Activated CD4-positive, alpha-beta T cell treated with anti-CD3 and anti-CD28 coated beads, Interleukin-2, amount 10 ng/mL, durations not matched to agents 7 days and 5 days (primary cell): ENCODE data around the gene PCBP2. TPM values are rescaled to one million over a fixed set of nuclear protein-coding genes. Genes with fewer than 3 reads are reported as not detected.
"Not testable (repeated sequence)": the region's sequence is repeated elsewhere in the genome, so short reads cannot be mapped to it uniquely, and the experiment has no call there.

ENCODE experiments used
- CTCF ChIA-PET: fragments of 350-600 bp; sonication (Branson Sonifier 250); formaldehyde crosslinking; loops from one replicate; lab custom pipeline; 2021; ENCODE audit warnings: antibody characterized with exemption; lab: Charles Lee
- POLR2A ChIA-PET: fragments of 350-600 bp; sonication (Branson Sonifier 250); formaldehyde crosslinking; loops from one replicate; lab custom pipeline; 2021; ENCODE audit warnings: antibody characterized with exemption; lab: Charles Lee
- DNase-seq: peaks from one replicate; pipeline ENCODE4 v3.0.0-alpha.2; 2020
- H3K27ac Mint-ChIP-seq: one replicate; pipeline ENCODE4 v1.8.0; 2021; ENCODE audit warnings: mild to moderate bottlenecking, moderate library complexity, mixed read lengths
- H3K27me3 Mint-ChIP-seq: one replicate; pipeline ENCODE4 v1.8.0; 2021; ENCODE audit warnings: mixed read lengths
- H3K36me3 Mint-ChIP-seq: one replicate; pipeline ENCODE4 v1.8.0; 2021; ENCODE audit warnings: low read depth, mixed read lengths
- H3K4me1 Mint-ChIP-seq: one replicate; pipeline ENCODE4 v1.8.0; 2021; ENCODE audit warnings: mixed read lengths
- H3K4me3 Mint-ChIP-seq: one replicate; pipeline ENCODE4 v1.8.0; 2021; ENCODE audit warnings: mild to moderate bottlenecking, moderate library complexity, mixed read lengths
- H3K9me3 Mint-ChIP-seq: one replicate; pipeline ENCODE4 v1.8.0; 2021; ENCODE audit warnings: mixed read lengths
- total RNA-seq, 2 experiments: library from RNA; stranded (reverse); gene quantifications; one replicate each; pipeline ENCODE4 v1.2.3, GENCODE V29; 2021

PCBP2 gene
- 100 to 1,000 TPM; 882 to 943 TPM for total RNA-seq

DNA sequence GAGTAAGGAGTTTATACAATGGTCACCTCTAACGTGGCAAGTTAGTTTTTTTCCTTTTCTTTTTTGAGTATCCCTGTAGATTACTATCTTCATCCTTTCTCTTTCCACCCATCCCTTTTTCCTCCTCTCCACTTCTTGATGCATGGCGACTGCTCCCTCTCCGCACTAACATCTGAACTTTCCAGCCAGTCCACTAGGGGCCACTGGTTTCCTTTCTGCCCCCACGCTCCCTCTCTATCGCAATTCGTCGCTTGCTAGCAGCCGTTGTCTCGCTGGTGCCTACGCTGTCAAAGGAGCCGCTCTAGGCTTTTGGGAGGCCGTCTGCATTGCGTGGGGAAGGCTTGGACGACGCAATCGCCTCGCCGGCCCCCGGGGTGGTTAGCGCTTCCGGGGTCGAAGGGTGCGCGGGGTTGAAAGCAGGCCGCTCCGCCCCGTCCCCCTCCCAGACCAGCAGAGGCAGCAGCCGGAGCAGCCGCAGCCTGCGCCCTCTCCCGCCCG lies at the start of gene PCBP2:
PCBP2 (plus strand) TSS at position 442 of the 498 bp plus-strand sequence. CDS start 2,699 bp downstream, outside the sequence.
- H3K27me3 Mint-ChIP-seq, result no peaks in the 10 kb centered on the region
- peaks cover 50% of the 10 kb centered on the region for H3K36me3 Mint-ChIP-seq
- peak within 1 kb of the TSS; percentile 100 for H3K4me3 Mint-ChIP-seq
- H3K9me3 Mint-ChIP-seq, result no peaks in the 10 kb centered on the region
- H3K4me1 Mint-ChIP-seq, result peaks cover 37% of the 10 kb centered on the region
- CTCF ChIA-PET, result interaction anchor here (0.7 kb wide), 2 partner anchors 9 to 391 kb away, joined by 3 read pairs; no protein-coding TSS in a partner anchor
- POLR2A ChIA-PET, result no interaction called here
- peak within 1 kb of the TSS; percentile 100 for H3K27ac Mint-ChIP-seq
- DNase-seq, result peak; percentile 98

DNA sequence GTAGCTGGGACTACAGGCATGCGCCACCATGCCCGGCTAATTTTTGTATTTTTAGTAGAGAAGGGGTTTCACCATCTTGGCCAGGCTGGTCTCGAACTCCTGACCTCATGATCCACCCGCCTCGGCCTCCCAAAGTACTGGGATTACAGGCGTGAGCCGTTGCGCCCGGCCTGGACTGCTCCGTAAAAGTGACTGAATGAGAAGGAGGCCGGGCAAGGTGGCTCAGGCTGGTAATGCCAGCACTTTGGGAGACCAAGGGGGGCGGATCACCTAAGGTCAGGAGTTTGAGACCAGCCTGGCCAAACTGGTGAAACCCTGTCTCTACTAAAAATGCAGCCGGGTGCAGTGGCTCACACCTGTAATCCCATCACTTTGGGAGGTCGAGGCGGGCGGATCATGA lies 49.6 kb upstream of the PCBP2 start:
- H3K27me3 Mint-ChIP-seq, H3K4me1 Mint-ChIP-seq, H3K4me3 Mint-ChIP-seq, POLR2A ChIA-PET, DNase-seq, H3K27ac Mint-ChIP-seq, H3K9me3 Mint-ChIP-seq: not testable (repeated sequence)
- H3K36me3 Mint-ChIP-seq, result peaks cover 24% of the 10 kb centered on the region
- CTCF ChIA-PET, result interaction anchor here (1.1 to 1.3 kb wide), 2 partner anchors 15 to 49 kb away, joined by 3 read pairs; no protein-coding TSS in a partner anchor

DNA sequence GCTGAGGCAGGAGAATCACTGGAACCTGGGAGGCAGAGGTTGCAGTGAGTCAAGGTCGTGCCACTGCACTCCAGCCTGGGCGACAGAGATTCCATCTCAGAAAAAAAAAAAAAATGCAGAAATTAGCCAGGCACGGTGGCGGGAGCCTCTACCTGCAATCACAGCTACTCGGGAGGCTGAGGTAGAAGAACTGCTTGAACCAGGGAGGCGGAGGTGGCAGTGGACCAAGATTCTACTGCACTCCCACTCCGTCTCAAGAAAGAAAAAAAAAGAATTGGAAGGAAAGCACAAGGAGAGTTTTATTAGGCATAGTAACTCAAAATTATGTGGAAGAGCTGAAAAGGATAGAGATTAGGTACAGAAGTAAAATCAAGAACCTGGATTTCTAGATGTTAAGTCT lies 49.0 kb upstream of the PCBP2 start:
- ChIA-PET CTCF (interaction anchor here (0.6 to 1.3 kb wide), 3 partner anchors 14 to 82 kb away, joined by 3 to 4 read pairs (median 3); no protein-coding TSS in a partner anchor), POLR2A (no interaction called here)
- H3K36me3 Mint-ChIP-seq, result peaks cover 24% of the 10 kb centered on the region
- H3K4me3 Mint-ChIP-seq, result no peak overlapping the region
- peaks cover 3% of the 10 kb centered on the region for H3K4me1 Mint-ChIP-seq
- H3K9me3 Mint-ChIP-seq, result no peaks in the 10 kb centered on the region
- H3K27me3 Mint-ChIP-seq, result no peaks in the 10 kb centered on the region
- no peak for DNase-seq
- no peak overlapping the region for H3K27ac Mint-ChIP-seq

DNA sequence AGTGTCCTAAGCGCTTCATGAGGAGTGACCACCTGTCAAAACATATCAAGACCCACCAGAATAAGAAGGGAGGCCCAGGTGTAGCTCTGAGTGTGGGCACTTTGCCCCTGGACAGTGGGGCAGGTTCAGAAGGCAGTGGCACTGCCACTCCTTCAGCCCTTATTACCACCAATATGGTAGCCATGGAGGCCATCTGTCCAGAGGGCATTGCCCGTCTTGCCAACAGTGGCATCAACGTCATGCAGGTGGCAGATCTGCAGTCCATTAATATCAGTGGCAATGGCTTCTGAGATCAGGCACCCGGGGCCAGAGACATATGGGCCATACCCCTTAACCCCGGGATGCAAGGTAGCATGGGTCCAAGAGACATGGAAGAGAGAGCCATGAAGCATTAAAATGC lies 41.0 kb upstream of the PCBP2 start:
- Mint-ChIP-seq H3K4me3 (no peak overlapping the region), H3K36me3 (peaks cover 50% of the 10 kb centered on the region), H3K9me3 (no peaks in the 10 kb centered on the region), H3K4me1 (peaks cover 28% of the 10 kb centered on the region), H3K27me3 (no peaks in the 10 kb centered on the region), H3K27ac (no peak overlapping the region)
- ChIA-PET CTCF (interaction anchor here (1.9 to 2.7 kb wide), 2 partner anchors 10 to 90 kb away, joined by 6 to 7 read pairs; partner anchors contain the start of gene AAAS), POLR2A (no interaction called here)
- DNase-seq, result no peak

DNA sequence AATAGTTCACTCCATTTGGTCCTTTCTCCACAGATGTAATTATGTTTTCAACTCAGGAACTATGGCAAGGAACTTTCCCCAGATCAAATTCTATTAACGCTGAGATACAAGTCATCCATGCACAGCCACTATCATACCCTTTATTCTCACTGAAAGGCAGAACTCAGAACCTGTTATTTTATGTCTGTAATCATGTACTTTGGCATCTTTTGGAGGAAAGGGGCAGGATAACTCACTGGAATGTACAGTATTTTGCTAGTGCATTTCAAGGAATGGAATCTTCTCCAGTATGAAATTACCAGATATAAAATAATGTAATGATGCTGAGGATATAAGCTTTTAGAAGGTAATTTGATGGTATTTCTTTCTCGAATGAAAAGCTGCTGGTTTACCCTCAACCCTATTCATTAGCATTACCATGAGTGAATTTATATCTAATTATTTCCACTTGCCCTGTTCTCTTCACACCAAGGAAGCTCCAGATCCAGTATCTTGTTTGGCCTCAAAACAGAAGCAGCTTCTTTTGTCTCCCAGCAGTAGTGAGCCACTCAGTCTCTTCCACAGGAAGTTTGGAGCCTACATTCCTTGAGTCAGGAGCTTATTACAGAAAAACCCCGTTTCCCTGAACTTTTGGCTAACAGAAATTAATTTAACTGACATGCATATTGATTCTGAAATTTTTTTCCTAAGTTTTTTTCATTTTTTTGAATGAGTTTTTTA lies 38.3 kb upstream of the PCBP2 start:
- H3K27me3 Mint-ChIP-seq, result no peaks in the 10 kb centered on the region
- no peak for DNase-seq
- CTCF ChIA-PET, result interaction anchor here (0.9 to 2.8 kb wide), 2 partner anchors 17 to 61 kb away, joined by 4 to 12 read pairs; no protein-coding TSS in a partner anchor
- H3K27ac Mint-ChIP-seq, result no peak overlapping the region
- POLR2A ChIA-PET, result interaction anchor here (0.9 kb wide), 1 partner anchor 25 kb away, joined by 3 read pairs; no protein-coding TSS in a partner anchor
- no peaks in the 10 kb centered on the region for H3K9me3 Mint-ChIP-seq
- H3K4me3 Mint-ChIP-seq, result no peak overlapping the region
- peaks cover 42% of the 10 kb centered on the region for H3K36me3 Mint-ChIP-seq
- peaks cover 45% of the 10 kb centered on the region for H3K4me1 Mint-ChIP-seq

DNA sequence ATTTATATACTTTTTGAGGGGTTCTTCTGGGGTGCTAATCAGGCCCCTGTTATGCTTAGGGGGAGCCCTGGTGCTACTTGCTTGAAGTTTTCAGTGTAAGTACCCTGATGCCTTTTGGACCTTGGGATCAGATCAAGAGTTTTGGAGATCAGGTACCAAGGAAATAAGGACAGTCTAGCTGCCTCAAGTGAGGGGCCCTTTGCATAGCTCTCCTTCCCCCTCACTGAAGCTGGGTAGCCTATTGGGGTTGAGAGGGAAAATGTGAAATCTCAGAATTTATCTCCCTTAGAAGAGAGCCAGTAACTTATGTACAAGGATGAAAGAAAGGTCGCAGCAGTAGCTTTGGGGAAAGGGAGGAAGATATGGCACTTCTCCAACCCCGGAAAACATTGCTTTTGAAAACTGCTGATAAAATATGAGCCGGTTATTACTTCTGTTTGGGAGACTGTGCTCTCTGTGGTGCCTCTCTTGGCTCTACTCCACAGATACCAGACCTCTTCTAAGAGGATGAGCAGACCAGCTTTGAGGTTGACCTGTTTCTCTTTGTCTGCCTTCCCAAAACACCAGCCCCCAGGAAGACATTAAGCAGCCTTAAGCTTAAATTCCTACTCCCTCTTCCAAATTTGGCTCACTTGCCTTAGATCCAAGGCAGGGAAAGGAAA lies 37.0 kb upstream of the PCBP2 start:
- no peak for DNase-seq
- ChIA-PET CTCF (interaction anchor here (0.6 to 2.8 kb wide), 6 partner anchors 10 to 228 kb away, joined by 3 to 12 read pairs (median 3); no protein-coding TSS in a partner anchor), POLR2A (interaction anchor here (0.7 kb wide), 1 partner anchor 14 kb away, joined by 3 read pairs; no protein-coding TSS in a partner anchor)
- Mint-ChIP-seq H3K36me3 (peaks cover 36% of the 10 kb centered on the region), H3K27ac (no peak overlapping the region), H3K27me3 (no peaks in the 10 kb centered on the region), H3K9me3 (no peaks in the 10 kb centered on the region), H3K4me3 (no peak overlapping the region), H3K4me1 (peaks cover 48% of the 10 kb centered on the region)

DNA sequence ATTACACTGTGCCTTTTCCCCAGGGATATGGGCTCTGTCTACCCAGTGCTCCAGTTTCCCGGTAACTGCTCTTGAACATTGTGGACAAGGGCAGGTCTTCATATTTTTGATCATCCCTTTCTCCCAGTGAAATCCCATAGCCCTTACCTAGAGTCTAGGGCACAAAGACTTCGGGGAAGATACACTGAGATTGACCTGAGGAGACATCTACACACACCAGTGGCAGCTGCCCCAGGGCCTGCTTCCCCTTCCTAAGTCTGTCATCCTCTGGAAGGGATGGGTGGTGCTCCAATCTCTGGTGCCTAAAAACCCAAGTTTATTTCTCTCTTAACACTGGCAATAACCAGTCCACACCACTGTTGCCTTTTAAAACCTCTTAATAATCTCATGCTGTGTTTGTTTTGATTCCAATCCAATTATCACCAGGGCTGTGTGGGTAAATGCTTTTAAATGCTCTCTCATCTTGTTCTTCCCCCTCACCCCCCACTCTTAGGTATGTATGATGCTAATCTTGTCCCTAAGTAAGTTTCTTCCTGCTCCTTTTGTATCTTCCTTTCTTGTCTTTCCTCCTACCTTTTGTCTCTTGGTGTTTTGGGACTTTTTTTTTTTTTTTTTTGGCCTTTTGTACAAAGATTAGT lies 36.0 kb upstream of the PCBP2 start:
- Mint-ChIP-seq H3K4me1 (peaks cover 50% of the 10 kb centered on the region), H3K36me3 (peaks cover 31% of the 10 kb centered on the region)
- H3K27me3 Mint-ChIP-seq, DNase-seq, H3K4me3 Mint-ChIP-seq, H3K9me3 Mint-ChIP-seq, H3K27ac Mint-ChIP-seq: not testable (repeated sequence)
- ChIA-PET POLR2A (interaction anchor here (0.7 kb wide), 1 partner anchor 15 kb away, joined by 3 read pairs; no protein-coding TSS in a partner anchor), CTCF (interaction anchor here (0.5 to 2.8 kb wide), 3 partner anchors 64 to 126 kb away, joined by 3 to 12 read pairs (median 7); no protein-coding TSS in a partner anchor)

DNA sequence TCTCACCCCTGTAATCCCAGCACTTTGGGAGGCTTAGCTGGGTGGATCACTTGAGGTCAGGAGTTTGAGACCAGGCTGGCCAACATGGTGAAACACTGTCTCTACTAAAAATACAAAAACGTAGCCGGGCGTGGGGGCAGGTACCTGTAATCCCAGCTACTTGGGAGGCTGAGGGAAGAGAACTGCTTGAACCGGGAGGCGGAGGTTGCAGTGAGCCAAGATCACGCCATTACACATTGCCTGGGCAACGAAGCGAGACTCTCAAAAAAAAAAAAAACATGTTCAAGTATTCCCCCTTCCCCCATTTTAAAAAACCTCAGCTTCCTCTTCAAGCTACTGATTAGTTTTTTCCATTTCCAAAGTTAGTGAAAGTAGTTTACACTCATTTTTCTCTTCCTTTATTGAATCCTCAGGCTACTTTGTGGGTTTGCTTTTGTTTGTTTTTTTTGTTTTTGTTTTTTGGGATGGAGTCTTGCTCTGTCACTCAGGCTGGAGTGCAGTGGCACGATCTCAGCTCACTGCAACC lies 34.5 kb upstream of the PCBP2 start:
- H3K4me3 Mint-ChIP-seq, POLR2A ChIA-PET, H3K9me3 Mint-ChIP-seq, H3K27me3 Mint-ChIP-seq, DNase-seq: not testable (repeated sequence)
- CTCF ChIA-PET, result interaction anchor here (0.6 to 2.1 kb wide), 10 partner anchors 11 to 371 kb away, joined by 3 to 8 read pairs (median 4); no protein-coding TSS in a partner anchor
- peak overlapping the region; percentile 47 for H3K27ac Mint-ChIP-seq
- H3K4me1 Mint-ChIP-seq, result peaks cover 45% of the 10 kb centered on the region
- peaks cover 17% of the 10 kb centered on the region for H3K36me3 Mint-ChIP-seq

DNA sequence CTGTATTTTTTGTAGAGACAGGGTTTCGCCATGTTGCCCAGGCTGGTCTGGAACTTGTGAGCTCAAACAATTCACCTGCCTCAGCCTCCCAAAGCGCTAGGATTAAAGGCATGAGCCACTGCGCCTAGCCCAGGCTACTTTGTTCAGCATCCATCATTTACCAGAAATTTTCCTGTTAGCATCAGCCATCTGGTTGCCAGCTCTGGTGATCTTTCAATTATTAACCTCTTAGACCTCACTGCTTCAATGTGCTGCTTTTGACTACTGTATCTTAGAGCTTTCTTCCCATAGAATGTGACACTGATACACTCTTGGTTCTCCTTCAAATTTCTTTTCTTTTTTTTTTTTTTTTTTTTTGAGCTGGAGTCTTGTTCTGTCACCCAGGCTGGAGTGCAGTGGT lies 33.7 kb upstream of the PCBP2 start:
- Mint-ChIP-seq H3K27ac (no peak overlapping the region), H3K36me3 (peaks cover 11% of the 10 kb centered on the region), H3K4me3 (no peak overlapping the region), H3K4me1 (peaks cover 37% of the 10 kb centered on the region), H3K9me3 (no peaks in the 10 kb centered on the region), H3K27me3 (no peaks in the 10 kb centered on the region)
- CTCF ChIA-PET, result interaction anchor here (0.7 to 2.1 kb wide), 10 partner anchors 10 to 91 kb away, joined by 3 to 8 read pairs (median 4); no protein-coding TSS in a partner anchor
- POLR2A ChIA-PET, result no interaction called here
- DNase-seq, result no peak

DNA sequence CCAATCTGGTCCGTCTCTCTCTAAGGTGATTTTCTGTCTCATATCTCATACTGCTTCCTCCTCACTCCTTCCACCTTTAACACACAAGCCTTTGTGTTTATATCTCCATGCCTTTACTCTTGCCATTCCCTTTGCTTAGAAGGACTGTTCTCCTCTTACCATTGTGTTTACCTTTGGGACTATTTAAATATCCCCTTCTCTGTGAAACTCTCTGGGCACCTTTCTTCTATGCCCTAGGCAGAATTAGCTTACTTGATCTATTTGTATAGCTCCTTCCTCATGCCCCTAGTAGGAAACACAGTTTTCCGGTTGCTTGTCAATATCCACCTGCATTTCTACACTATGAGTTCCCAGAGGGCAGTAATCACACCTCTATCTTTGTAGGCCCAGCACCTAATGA lies 32.1 kb upstream of the PCBP2 start:
- Mint-ChIP-seq H3K36me3 (peaks cover 4% of the 10 kb centered on the region), H3K9me3 (no peaks in the 10 kb centered on the region), H3K27ac (no peak overlapping the region), H3K4me1 (peaks cover 32% of the 10 kb centered on the region), H3K4me3 (no peak overlapping the region), H3K27me3 (no peaks in the 10 kb centered on the region)
- POLR2A ChIA-PET, result interaction anchor here (0.6 kb wide), 1 partner anchor 21 kb away, joined by 3 read pairs; no protein-coding TSS in a partner anchor
- no peak for DNase-seq
- CTCF ChIA-PET, result interaction anchor here (2.1 to 2.9 kb wide), 3 partner anchors 67 to 96 kb away, joined by 8 to 28 read pairs (median 17); no protein-coding TSS in a partner anchor

DNA sequence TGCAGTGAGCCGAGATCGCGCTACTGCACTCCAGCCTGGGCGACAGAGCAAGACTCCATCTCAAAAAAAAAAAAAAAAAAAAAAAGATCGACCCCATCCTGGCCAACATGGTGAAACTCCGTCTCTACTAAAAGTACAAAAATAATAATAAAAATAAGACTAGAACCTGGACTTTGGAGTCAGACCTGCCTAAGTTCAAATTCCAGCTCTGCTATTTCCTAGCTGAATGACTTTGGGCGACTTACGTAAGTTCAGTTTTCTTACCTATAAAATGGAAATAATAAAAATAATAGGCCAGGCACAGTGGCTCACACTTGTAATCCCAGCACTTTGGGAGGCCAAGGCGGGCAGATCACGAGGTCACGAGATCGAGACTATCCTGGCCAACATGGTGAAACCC lies 29.7 kb upstream of the PCBP2 start:
- H3K36me3 Mint-ChIP-seq, H3K4me3 Mint-ChIP-seq, H3K27ac Mint-ChIP-seq, POLR2A ChIA-PET, H3K9me3 Mint-ChIP-seq, H3K27me3 Mint-ChIP-seq, DNase-seq: not testable (repeated sequence)
- peaks cover 22% of the 10 kb centered on the region for H3K4me1 Mint-ChIP-seq
- CTCF ChIA-PET, result interaction anchor here (0.6 to 3.8 kb wide), 5 partner anchors 47 to 101 kb away, joined by 3 to 16 read pairs (median 7); partner anchors contain the start of gene AAAS

DNA sequence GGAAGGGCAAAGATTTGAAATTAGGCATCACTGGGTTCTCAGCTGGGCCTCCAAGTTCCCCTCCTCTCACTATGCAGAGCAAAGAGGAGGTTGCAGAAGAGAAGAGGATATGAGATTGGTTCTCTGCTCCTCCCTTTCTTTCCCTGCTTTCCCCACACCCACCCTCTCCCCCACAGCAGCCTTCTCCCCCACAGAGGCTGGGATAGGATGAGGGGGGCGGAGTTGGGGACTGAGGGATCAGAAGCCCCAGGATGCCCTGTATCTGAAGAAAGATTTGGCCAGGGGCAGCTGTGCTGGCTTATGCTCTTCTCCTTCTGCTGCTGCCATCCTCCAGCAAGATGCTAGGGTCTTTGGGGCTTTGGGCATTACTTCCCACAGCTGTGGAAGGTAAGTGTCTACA lies 28.3 kb upstream of the PCBP2 start, which contains the start of gene AMHR2:
AMHR2 (plus strand) TSS at position 259 of the 400 bp plus-strand sequence; CDS start at position 339, 80 bp downstream.
- Mint-ChIP-seq H3K4me1 (peaks cover 19% of the 10 kb centered on the region), H3K27ac (no peak within 1 kb of the TSS), H3K36me3 (no peaks in the 10 kb centered on the region), H3K27me3 (no peaks in the 10 kb centered on the region), H3K9me3 (no peaks in the 10 kb centered on the region), H3K4me3 (no peak within 1 kb of the TSS)
- DNase-seq, result no peak
- CTCF ChIA-PET, result interaction anchor here (0.7 to 3.8 kb wide), 4 partner anchors 40 to 102 kb away, joined by 4 to 16 read pairs (median 6); partner anchors contain the start of gene AAAS
- POLR2A ChIA-PET, result no interaction called here
